GM12873 (cell line): ENCODE data around the gene RNF144B.

Experiments used
- CTCF ChIP-seq: IDR thresholded peaks from 2 replicates; pipeline ENCODE4 v1.5.1; 2012; ENCODE audit warnings: low read depth, mild to moderate bottlenecking, moderate library complexity, low read length, control low read depth; ENCODE audit not compliant: insufficient read depth; ENCODE audit errors: missing control alignments

The RNF144B gene

DNA sequence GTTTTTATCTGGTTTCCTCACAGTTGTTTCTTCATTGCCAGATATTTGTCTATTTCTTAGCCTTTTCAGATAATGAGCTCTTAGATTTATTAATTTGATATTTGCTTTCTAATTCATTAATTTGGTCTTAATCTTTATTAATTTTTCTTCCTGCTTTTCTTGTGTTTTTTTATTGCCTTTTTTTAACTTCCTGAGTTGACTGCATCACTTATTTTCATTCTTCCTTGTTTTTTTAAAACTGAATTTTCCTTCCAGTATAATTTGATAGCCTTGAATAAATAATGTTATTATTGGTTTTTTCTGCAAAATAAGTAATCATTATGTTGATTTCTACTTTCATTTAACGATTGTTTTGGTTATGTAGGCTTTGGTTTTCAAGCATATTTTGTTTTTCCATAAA lies 91.5 kb downstream of the RNF144B start:
- TF ChIP-seq CTCF = no peak

DNA sequence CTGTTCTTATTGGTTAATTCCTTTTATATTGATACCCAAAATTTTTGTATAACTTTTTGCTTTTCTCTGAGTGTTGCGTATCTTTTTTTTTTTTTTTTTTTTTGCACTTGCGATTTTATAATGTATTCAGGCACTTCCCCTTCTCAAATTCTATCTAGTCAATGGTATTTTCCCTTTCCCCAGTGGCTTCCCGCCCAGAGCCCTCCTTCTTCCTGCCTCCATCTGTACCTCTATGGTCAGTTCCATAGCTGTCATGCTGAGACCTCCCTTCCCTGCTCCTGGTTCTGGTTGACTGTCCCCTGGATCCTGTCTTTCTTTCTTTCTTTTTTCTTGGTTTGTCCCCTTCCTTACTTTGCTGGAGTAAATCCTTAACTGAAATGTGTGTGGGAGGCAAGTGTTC lies 94.7 kb downstream of the RNF144B start:
- no peak for TF ChIP-seq CTCF

- no peak for TF ChIP-seq CTCF
Observed at GRCh38 chr6:18485660-18486435, 98.7 kb downstream of the RNF144B start.

DNA sequence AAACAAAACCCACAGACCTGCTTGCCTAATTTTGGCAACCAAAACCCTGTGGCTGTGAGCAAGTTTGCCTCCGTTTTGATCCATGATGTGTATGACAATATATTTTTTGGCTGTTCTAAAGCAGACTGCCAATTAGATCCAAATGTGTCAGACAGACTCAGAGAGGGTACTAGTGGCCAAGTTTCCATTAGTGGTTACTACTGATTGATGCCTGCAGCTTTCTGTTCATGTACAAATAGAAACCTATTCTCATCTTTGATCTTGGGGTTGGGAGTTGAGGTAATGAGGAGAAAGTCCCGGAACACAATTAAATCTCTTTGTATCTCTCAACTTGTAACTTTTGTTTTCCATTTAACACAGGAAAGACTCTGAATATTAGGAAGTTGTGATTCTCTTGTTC lies 100.9 kb downstream of the RNF144B start:
- no peak for TF ChIP-seq CTCF

DNA sequence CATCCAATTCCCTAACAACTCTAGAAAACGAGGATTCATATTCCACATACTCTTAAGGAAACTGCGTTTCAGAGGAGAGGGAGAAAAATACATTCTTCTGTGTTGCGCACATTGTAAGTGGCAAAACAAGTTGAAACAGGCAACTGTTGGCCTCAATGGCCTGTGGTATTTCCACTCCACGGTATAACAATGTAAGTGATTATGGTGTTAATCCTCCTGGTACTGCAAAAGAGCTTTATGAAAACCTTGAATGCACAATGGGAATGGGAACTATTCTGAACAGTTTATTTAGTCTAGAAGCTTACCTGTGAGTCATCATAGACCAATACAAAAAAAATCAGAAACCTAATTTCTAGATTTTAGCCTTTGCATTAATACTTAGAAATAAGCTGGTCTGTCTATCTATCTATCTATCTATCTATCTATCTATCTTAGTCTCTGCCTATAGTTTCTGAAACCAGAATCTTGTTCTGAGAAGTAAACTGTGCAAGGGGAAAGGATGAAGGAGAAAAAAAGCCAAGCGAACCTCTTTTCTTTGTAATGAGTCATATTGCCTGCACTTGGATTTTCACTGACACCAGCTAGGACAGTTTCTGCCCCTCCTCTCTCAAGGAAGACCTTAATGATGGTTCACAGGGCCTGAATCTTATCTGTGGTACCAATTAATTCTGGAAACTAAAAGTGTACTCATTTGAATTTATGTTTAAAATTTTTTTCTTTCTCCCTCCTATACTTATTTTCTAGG lies 101.5 kb downstream of the RNF144B start:
- no peak for TF ChIP-seq CTCF

DNA sequence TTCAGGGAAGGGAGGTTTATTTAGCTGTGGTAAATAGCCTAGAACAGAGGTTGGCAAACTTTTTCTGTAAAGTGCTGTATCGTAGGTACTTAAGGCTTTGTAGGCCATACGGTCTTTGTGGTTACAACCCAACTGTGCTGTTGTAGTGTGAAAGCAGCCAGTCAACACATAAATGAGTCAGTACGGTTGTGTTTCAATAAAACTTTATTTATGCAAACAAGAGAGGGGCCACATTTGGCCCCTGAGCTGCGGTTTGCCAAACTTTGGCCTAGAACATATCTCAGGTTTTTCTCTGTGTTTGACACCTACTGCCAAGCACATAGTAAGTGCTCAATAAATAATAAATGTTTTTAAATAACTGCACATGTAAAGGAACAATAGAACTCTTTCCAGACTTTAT lies 102.2 kb downstream of the RNF144B start:
- no peak for TF ChIP-seq CTCF

- no peak for TF ChIP-seq CTCF
Observed at GRCh38 chr6:18491308-18492045, 104.3 kb downstream of the RNF144B start.
